ENCODE results near the gene CDX2.

- TF ChIP-seq CTCF (IDR thresholded peaks at IDR 0.05) (peak in 1 of 6 experiments; percentile 8), POLR2A (IDR thresholded peaks at IDR 0.05) (no peak)
Observed at GRCh38 chr13:27960362-27961226, 8.5 kb downstream of the CDX2 start.

Data from thyroid gland (tissue), 4 donors.